ENCODE data around the gene TBC1D12.

The TBC1D12 gene

DNA sequence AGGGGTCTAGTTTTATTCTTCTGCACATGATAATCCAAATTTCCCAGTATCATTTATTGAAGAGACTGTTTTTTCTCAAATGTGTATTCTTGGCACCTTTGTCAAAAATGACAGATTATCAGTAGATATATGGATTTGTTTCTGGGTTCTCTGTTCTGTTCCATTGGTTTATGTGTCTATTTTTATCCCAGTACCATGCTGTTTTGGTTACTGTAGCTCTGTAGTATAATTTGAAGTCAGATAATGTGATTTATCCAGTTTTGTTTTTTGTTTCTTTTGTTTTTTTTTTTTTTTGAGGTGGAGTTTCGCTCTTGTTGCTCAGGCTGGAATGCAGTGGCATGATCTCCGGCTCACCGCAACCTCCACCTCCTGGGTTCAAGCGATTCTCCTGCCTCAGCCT, 81.6 kb downstream of the TBC1D12 start:
- ChIA-PET POLR2A (no interaction called here), CTCF (no interaction called here)
- no peak for DNase-seq (ENCODE audit: low read depth, low spot score)
- TF ChIP-seq CTCF (IDR thresholded peaks at IDR 0.05; ENCODE audit: insufficient read depth, low read length, missing control alignments) = no peak
- H3K4me3 ChIP-seq (ENCODE audit: low read depth, low read length) = no peak overlapping the region

GRCh38 chr10:94485094-94485493, 82.8 kb downstream of the TBC1D12 start:
- CTCF ChIA-PET = no interaction called here
- POLR2A ChIA-PET = no interaction called here
- TF ChIP-seq CTCF (IDR thresholded peaks at IDR 0.05; ENCODE audit: insufficient read depth, low read length, missing control alignments) = no peak

GRCh38 chr10:94487575-94487974, 85.2 kb downstream of the TBC1D12 start:
- POLR2A ChIA-PET = no interaction called here
- no peak for DNase-seq (ENCODE audit: low read depth, low spot score)
- H3K4me3 ChIP-seq (ENCODE audit: low read depth, low read length) = no peak overlapping the region
- CTCF ChIA-PET = no interaction called here
- no peak for TF ChIP-seq CTCF (IDR thresholded peaks at IDR 0.05; ENCODE audit: insufficient read depth, low read length, missing control alignments)

More at GRCh38 chr10:94485094-94485493, 82.8 kb downstream of the TBC1D12 start:
- no peak overlapping the region for H3K4me3 ChIP-seq (ENCODE audit: low read depth, low read length)
- no peak for DNase-seq (ENCODE audit: low read depth, low spot score)

- H3K4me3 ChIP-seq (ENCODE audit: low read depth, low read length) = no peak overlapping the region
- CTCF ChIA-PET = interaction anchor here (1.1 kb wide), 1 partner anchor 9 kb away, joined by 3 read pairs; no protein-coding TSS in a partner anchor
- POLR2A ChIA-PET = no interaction called here
- no peak for TF ChIP-seq CTCF (IDR thresholded peaks at IDR 0.05; ENCODE audit: insufficient read depth, low read length, missing control alignments)
- DNase-seq (ENCODE audit: low read depth, low spot score) = no peak
Measured at GRCh38 chr10:94489107-94489506, 86.8 kb downstream of the TBC1D12 start.

GRCh38 chr10:94489976-94490788, 87.8 kb downstream of the TBC1D12 start:
- ChIA-PET POLR2A (interaction anchor here (0.7 kb wide), 1 partner anchor 14 kb away, joined by 3 read pairs; no protein-coding TSS in a partner anchor), CTCF (interaction anchor here (0.6 to 1.4 kb wide), 2 partner anchors 21 to 44 kb away, joined by 3 read pairs; no protein-coding TSS in a partner anchor)
- DNase-seq (ENCODE audit: low read depth, low spot score) = no peak
- H3K4me3 ChIP-seq (ENCODE audit: low read depth, low read length) = no peak overlapping the region
- no peak for TF ChIP-seq CTCF (IDR thresholded peaks at IDR 0.05; ENCODE audit: insufficient read depth, low read length, missing control alignments)

DNA sequence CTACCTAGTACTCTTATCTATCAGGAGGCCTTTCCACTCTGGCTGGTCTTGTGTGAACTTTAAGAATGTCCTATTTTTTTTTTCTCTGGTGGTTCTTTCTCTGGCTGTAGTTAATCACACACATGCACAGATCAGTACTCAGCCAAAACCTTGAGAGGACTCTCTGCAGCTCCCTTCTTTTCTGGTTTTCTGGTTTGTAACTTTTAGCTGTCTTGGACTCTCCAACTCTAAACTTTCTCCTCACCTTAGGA, 88.4 kb downstream of the TBC1D12 start:
- CTCF ChIA-PET = interaction anchor here (0.6 to 1.4 kb wide), 2 partner anchors 22 to 45 kb away, joined by 3 read pairs; no protein-coding TSS in a partner anchor
- no peak for TF ChIP-seq CTCF (IDR thresholded peaks at IDR 0.05; ENCODE audit: insufficient read depth, low read length, missing control alignments)
- DNase-seq (ENCODE audit: low read depth, low spot score) = no peak
- no peak overlapping the region for H3K4me3 ChIP-seq (ENCODE audit: low read depth, low read length)
- POLR2A ChIA-PET = interaction anchor here (0.7 kb wide), 1 partner anchor 13 kb away, joined by 3 read pairs; no protein-coding TSS in a partner anchor
